GM19099 (cell line): ENCODE measurements around the gene COLEC12.

ENCODE experiments used
- POLR2A ChIP-seq: IDR thresholded peaks from 3 replicates; pipeline ENCODE4 v1.6.1; 2011; ENCODE audit warnings: low read depth; ENCODE audit not compliant: insufficient read length; ENCODE audit errors: extremely low read depth

Gene COLEC12

DNA sequence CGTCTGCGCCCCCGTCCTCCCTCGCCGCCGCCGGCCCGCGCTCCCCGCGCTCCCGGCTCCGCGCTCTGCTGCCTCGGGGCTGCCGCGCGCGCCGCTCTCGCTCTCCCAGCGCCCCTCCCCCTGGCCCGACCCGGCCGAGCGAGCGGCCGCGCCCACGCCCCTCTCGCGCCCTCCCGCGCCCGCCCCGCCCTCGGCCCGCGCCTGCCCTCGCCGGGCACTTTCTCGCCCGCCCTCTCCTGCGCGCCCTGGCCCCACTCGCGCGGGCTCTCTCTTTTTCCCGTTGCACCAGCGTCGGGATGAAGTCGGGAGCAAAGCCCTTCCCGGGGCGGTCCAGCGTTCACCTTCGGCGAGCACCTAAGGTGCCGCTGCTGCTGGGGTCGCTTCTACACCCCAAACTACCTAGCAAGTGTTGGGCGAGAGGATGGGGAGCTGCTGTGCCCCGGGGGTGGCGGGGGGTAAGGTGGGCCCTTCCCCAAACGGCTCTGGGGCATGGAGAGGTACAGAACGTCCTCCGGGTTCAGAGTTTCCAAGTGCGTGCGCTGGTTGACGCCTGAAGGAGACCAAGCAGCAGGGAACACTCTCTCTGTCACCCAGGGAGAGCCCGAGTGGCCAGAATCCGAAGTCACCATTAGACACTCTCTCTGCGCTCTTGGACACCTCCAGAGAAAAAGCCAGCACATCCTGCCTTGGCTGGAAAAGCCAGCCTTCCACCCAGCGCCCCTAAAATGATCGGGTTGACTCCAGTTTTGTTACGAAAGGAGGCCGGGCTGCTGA lies at the start of gene COLEC12:
Gene COLEC12, minus strand, starts transcription at position 70 of the 774 bp plus-strand sequence. CDS start 187 bp downstream, outside the sequence.
- no peak for TF ChIP-seq POLR2A

DNA sequence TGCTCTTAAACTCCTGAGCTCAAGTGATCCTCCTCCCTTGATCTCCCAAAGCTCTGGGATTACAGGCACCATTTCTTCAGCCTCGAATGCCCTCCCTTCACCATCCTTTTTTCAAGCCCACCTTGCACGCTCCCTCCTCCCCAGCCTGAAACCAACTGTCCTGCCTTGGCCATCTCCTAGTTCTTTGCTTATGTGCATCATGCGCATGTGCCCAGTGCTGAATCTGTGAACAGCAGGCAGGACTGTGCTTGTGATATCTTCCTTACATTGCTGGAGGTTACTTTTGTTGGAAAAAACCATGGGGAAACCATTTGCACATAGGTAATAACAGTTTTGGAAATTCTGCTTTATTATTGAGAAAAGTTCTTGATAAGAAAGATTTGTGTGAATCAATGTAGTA lies 49.5 kb upstream of the COLEC12 start:
- TF ChIP-seq POLR2A = no peak

DNA sequence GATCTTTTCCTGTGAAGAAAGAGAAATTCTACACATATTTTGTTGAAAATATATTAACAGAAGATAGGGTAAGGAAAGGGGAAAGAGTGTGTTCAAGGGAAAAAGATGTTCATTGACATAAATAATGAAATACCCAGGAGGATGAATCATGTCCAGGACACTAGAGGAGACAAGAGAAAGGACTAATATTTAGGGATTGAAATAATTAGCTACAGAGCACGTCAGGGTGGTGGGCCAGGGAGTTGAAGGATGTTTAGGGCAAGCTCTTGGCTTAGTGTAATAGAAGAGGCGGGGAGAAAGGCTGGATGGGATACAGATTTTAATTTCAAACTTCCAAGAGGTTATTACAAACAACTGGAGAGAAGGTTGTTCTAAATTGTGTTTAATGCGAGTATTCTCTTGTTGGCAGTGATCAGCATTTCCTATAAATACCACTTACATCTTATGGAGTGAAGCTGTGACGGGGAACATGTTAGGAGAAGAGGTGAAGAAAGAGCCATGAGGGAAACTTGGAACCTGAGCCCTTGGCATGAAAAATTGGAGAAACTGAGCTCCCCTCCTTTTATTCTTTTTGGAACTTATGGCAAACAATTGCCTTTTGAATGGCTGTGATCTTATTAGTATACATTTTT lies 43.1 kb upstream of the COLEC12 start:
- TF ChIP-seq POLR2A = no peak

DNA sequence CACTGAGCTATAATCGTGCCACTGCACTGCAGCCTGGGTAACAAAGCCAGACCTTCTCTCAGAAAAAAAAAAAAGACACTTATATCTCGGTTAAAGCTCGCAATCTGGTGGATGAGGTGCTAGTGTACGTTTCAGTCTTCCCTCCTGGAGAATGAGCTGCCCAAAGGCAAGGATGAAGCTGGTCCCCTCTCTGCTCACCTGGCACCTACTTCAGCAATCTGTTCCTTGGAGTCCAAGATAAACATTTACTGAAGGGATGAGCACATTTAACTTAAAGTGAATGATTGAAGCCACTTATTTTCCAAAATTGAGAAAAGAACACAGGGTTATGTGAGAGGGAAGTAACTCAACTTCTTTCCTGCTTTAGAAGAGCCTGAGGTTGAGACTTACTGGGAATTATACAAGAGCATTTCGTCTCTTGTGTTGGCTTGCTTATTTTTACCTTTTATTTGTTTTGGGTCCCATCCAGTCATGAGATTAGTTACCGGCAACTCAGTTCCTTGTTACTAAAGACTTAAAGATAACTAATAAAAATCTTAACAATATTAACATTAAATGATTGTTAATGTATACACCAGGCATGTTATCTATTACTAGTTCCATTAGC lies 33.6 kb upstream of the COLEC12 start:
- no peak for TF ChIP-seq POLR2A

DNA sequence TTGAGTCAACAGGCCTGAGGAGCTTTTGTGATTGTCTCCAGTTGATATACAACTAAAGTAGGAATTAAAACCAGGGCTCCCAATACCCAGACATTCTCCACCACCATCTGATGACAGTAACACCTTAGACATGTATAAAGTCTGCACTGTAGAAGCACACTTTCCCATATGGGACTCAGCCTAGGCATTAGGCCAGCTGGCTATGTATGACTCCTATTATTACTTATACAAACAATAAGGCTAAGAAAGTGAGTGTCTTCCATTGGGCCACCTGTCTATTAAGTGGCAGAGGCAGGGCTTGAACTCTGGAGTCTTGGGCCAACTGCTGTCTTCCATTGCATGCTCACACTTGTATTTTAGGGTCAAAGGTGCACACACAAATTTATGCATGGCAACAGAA lies 32.1 kb upstream of the COLEC12 start:
- TF ChIP-seq POLR2A = no peak

DNA sequence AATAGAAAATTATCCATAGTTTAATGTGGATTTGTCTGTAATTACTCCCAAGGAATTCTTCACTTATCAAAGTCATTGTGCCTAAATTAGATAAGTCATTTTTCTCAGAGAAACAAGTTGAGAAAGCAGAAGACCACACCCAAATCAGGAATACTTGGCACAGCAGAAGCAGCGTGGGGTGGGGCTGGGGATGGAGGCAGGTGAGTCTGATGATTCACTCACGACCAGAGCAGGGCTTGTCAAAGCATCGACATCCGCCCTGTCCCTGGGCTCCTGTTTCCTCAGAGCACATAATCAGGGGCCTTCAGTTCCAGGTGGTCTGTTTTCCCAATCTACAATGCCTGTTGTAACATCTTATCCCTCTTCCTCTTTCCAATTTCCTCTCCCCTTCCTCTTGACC lies 31.5 kb upstream of the COLEC12 start:
- TF ChIP-seq POLR2A = no peak

DNA sequence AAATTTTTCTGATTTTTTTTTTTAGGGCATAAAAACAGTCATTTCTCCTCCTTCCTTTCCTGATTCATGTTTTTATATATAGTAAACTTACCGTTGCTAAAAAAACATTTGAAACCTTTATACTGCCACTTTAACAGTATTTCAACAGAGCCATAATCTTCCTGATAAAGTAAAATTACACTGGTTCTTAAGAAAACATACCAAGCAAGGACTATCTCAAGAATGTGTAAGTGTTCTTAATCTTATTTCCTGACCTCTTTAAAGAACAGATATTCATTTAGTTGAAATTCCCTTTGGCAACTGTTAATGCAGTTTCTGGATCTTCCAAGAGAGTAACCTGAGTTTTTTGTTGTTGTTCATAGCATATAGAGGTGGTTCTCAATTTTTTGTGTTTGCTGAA lies 26.6 kb upstream of the COLEC12 start:
- no peak for TF ChIP-seq POLR2A

DNA sequence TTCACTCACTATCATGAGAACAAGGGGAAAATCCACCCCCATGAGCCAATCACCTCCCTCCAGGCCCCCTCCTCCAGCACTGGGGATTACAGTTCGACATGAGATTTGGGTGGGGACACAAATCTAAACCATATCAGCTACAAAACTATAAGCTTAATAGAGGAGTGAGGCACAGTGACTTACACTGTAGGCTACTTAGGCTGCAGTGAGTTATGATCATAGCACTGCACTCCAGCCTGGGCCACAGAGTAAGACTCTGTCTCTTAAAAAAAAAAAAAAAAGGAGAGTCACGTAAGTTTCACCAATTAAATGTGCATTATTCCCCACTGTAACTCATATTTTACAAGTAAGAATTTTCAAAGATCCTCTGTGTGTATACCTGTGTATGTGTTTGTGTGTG lies 26.2 kb upstream of the COLEC12 start:
- TF ChIP-seq POLR2A = no peak

DNA sequence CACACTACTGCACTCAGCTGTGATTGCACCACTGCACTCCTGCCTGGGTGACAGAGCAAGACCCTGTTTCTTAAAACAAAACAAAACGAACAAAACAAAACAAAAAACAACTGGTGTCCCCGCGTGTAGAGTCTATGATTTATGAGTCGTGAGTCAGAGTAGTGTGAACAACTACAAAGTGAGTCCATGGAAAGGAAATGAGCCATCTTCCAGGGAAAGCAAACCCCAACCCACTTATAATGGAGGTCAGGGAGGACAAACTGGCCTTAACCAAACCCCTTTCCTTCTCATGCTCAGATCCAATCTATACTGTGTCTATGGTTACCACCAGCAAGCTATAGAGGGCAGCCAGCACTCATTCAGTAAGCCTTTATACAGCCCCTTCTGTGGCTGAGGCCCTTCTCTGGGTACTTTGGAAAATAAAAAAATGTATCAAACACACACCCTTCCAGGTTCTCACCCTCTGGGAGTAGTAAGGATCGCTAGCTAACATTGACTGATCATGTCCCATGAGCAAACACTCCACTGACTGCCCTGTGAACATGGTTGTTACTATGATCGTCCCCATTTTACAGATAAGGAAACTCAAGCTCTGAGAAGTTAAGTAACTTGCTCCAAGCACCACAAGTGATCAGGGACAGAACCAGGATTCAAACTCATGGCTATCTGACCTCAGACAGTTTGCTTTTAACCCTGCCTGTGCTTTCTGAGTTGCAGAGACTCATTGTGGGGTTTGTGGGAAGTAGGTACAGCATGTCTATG lies 24.7 kb upstream of the COLEC12 start:
- TF ChIP-seq POLR2A = no peak

DNA sequence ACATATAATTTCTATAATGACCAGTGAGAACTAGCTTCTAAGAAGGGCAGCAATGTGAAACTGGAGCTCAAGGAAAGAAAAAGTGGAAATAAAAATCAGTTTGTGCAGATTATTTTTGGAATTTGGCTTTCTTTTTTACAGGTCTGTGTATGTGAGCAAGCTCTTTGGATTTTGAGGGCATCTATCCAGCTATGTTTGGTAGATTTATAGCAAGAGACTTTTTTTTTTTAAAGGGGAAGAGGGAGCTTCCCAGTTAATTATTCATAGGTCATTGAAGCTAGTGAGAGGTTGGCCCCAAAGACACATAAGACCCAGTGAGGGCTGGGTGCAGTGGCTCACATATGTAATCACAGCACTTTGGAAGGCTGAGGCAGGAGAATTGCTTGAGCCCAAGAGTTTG lies 24.0 kb upstream of the COLEC12 start:
- no peak for TF ChIP-seq POLR2A

DNA sequence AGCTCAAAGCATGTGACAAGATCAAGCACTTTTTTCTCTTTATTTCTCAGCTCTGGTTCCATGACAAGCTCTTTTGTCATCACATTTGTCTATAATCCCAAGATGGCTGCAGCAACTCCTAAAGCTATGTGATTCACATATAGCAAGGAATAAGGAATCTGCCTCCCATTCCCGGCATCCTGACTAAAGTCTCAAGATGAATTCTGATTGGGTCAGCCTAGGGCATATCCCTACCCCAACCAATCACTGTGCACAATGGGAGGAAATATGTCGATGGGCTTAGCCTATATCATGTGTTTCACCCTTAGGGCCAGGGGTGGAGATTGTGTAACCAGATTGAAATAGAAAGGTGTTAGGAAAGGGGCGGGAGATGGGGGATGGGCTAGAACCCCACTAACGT lies 23.1 kb upstream of the COLEC12 start:
- no peak for TF ChIP-seq POLR2A

DNA sequence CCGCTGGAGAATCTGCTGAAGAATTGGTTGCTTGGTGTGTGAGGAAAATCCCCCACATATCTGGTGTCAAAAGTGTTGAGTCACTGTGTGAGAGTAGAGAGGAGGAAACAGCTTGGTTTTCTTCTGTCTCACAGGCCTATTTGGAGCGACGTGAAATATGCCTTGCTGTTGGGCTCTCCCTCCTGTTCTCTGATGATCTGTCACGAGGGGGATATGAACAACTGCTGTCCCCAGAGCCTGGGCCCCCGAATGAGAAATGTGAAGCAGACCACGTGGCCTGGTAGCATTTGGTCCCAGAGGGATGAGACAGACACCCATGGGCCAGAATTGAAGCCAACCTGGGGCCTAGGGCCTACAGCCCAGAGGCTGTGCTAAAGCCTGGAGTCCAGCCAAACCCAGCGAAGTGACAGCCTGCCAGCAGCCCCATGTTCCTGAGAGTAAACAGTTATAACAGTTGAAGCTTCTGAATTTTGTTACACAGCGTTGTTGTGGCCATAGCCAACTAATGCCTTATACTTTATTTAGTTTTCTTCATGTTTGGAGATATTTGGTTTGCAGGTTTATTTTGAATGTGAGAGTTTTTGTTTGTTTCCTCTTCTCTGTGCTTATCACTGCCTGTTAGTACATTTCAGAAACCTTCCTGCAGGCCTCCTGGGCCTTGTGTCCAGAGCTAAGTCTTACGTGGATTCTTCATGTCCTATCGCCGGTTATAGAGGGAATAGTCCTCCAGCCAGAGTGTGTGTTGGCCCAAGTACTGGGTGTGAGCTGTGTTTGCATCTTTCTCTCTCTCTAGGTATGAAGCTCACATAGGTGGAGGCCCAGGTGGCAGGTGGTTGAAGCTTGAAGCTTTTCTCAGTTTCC lies 18.7 kb upstream of the COLEC12 start:
- TF ChIP-seq POLR2A = no peak

DNA sequence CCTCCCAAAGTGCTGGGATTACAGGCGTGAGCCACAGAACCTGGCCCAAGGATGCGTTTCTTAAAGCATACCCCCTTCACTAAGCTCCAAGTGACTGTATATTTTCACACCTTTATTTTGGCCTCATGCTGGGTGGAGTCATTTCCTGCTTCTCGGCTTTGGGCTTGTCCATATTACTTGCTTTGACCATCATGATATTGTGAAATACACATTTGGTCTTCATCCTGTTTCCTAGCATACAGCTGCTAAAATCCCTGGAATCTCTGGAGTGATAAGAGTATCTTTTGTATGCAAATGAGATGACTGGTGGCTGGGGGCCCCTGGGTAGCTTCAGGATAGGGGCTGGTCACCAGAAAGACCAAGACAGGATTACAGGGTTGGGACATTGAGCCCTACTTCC lies 17.6 kb upstream of the COLEC12 start:
- TF ChIP-seq POLR2A = no peak

DNA sequence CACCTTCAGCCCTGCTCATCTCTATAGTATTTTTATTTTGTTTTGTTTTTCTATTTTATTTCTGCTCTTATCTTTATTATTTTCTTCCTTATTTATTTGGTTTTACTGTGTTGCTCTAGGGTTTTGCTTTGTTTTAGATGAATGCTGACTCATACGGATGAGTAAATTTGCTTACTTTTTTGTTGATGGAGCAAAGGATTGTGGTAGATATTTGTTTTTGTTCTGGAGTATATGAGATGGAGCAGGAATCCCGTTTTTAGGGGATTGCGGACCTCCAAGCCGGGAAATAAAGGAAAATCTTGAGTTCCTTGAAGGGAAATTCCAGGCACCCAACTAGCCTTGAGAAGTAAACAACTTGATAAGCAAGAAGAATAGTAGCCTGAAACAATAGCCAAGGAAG lies 15.3 kb upstream of the COLEC12 start:
- TF ChIP-seq POLR2A = no peak
